ENCODE results near the gene GRAMD4. TPM values are rescaled to one million over a fixed set of nuclear protein-coding genes. Genes with fewer than 3 reads are reported as not detected.

The GRAMD4 gene
- total RNA-seq, 2 experiments from 2014 or later, result 20.7 to 20.9 TPM

DNA sequence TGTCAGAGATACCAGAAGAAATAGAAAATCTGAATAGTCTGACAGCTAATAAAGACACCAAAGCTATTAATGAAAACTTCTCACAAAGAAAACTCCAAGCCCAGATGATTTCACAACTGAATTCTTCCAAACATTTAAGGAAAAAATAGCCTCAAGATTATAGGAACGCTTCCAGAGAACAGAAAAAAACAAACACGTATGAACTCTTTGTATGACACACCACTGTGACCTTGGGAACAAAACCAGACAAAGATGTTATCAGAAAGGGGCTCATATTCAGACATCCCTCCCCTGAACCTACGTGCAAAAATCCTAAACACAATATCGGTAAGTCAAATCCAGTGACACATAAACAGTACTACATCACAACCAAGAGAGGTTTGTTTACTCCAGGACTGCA is 94.4 kb downstream of the GRAMD4 start:
- Mint-ChIP-seq H3K4me1 (peaks cover 10% of the 10 kb centered on the region), H3K36me3 (peaks cover 23% of the 10 kb centered on the region), H3K27me3 (no peaks in the 10 kb centered on the region), H3K27ac (no peak overlapping the region), H3K9me3 (no peaks in the 10 kb centered on the region), H3K4me3 (no peak overlapping the region)
- DNase-seq, result no peak

DNA sequence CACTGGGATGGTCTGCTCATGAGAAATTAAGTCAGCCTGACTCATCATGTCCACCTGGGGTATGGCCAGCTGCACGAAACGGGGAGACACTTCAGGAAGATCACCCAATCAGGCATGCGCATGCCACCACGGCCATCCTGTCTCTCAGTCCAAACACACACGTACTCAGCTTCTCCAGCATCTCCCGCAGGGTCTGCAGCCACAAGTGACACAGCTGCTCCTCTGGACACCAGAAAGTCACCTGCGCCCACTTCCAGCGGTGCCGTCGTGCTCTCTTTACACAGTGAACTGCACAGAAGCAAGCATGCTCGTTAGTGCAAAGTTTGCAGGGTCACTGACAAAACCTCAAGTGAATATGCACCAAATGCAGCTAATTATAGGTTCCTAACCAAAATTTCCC is 99.7 kb downstream of the GRAMD4 start:
- Mint-ChIP-seq H3K4me1 (peaks cover 10% of the 10 kb centered on the region), H3K4me3 (no peak overlapping the region), H3K27me3 (no peaks in the 10 kb centered on the region), H3K36me3 (peaks cover 23% of the 10 kb centered on the region), H3K27ac (no peak overlapping the region), H3K9me3 (no peaks in the 10 kb centered on the region)
- no peak for DNase-seq

DNA sequence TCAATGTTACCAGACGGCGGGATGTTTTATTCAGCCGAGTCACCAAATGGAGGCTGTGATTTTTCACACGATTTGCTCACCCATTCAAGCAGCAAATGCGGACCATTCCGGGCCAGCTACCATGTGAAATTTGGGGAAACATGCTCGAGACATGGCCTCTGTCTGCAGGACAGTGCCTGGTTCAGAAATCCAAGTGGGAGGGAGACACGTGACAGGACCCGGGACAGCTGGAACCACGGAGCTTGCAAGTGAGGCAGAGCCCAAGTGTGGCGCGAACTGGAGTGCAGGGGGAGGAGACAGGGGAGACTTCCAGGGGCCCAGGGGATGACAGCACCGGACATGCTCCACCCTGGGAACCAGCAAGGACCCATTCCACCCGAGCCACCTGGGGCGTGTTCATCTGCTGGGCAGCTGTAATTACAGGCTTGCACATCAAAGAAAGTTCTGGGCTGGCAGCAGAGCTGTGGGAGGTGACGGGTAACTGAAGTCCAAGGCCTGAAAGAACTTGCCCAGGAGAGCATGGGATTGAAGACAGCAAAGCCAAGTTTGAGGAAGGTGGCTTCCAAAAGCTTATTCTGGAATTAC is 101.4 kb downstream of the GRAMD4 start:
- peak overlapping the region; percentile 38 for H3K27ac Mint-ChIP-seq
- H3K9me3 Mint-ChIP-seq, result no peaks in the 10 kb centered on the region
- no peak for DNase-seq
- no peaks in the 10 kb centered on the region for H3K27me3 Mint-ChIP-seq
- peaks cover 20% of the 10 kb centered on the region for H3K36me3 Mint-ChIP-seq
- peaks cover 7% of the 10 kb centered on the region for H3K4me1 Mint-ChIP-seq
- H3K4me3 Mint-ChIP-seq, result no peak overlapping the region

DNA sequence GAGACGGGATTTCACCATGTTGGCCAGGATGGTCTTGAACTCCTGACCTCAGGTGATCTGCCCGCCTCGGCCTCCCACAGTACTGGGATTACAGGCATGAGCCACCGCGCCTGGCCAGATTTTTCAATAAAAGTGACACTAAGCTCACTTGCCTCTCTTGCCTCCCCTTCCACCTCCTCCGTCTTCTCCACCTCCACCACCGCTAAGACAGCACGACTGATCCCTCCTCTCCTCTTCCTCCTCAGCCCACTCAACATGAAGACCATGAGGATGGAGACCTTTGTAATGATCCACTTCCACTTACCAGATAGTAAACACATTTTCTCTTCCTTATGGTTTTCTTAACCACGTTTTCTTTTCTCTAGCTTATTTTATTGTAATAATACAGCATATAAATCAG is 103.7 kb downstream of the GRAMD4 start:
- H3K9me3 Mint-ChIP-seq, result no peaks in the 10 kb centered on the region
- H3K36me3 Mint-ChIP-seq, result peaks cover 13% of the 10 kb centered on the region
- DNase-seq, result no peak
- no peak overlapping the region for H3K27ac Mint-ChIP-seq
- H3K4me1 Mint-ChIP-seq, result peaks cover 17% of the 10 kb centered on the region
- H3K27me3 Mint-ChIP-seq, result no peaks in the 10 kb centered on the region
- H3K4me3 Mint-ChIP-seq, result no peak overlapping the region

DNA sequence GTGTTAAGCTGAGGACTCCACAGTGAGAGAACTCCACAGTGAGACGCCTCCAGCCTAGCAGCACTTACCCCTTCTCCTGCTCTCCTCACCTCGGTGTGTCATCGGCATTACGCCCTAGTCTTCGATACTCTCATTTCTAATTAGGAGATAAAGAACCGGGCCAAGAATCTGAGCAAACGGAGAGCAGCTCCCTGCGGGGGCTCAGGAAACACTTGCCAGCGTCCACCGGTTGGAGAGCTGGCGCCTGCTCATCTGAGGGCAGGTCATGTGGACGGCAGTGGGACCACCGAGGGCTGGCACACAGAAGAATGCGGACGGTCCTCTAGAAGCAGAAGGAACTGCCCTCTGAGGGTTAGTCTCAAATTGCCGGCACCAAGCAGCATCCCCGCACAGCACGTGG is 104.9 kb downstream of the GRAMD4 start:
- no peak for DNase-seq
- Mint-ChIP-seq H3K4me1 (peaks cover 21% of the 10 kb centered on the region), H3K27me3 (no peaks in the 10 kb centered on the region), H3K36me3 (peaks cover 11% of the 10 kb centered on the region), H3K27ac (no peak overlapping the region), H3K9me3 (no peaks in the 10 kb centered on the region), H3K4me3 (no peak overlapping the region)

DNA sequence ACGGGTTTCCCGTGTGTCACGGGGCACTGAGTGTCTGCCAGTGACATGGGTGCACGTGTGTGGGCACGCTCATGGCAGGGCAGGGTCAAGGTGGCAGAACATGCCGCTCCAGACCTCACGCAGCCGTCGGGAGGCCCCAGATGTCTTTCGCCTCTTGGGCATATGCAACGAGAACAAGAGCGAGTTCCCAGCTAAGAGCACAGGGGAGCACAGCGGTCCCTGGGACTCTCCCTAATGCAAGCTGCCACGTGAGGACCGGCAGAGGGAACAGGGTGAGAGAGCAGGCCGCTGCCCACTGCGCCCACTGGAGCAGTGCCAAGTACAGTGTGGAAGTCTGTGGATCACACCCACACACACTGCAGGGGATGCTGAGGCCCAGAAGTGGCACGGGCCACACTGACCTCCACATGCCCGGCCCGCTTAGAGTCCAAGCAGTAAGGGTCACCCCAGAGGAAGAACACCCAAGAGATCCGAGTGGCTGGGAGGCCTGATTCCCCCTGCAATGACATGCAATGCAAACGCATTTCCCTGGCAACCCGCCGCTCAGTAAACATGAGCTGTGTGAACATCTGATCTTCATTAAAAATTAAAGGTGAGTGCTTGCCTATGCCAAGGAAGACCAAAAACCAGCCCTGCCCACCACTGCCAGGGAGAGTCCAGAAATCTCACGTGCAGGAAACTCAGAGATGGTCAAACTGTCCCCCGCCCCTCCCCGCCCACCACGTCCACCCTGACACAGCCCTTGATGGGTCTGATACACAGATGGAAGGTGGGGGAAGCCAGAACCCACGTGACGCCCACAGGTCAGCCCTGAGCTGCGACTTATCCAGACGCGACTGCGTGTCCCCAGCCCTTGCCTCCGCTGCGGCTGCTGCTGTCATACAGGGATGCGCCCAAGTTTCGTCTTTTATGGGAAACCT is 106.1 kb downstream of the GRAMD4 start:
- no peak for DNase-seq
- no peaks in the 10 kb centered on the region for H3K9me3 Mint-ChIP-seq
- no peak overlapping the region for H3K4me3 Mint-ChIP-seq
- H3K4me1 Mint-ChIP-seq, result peaks cover 34% of the 10 kb centered on the region
- H3K36me3 Mint-ChIP-seq, result peaks cover 9% of the 10 kb centered on the region
- H3K27ac Mint-ChIP-seq, result no peak overlapping the region
- no peaks in the 10 kb centered on the region for H3K27me3 Mint-ChIP-seq

DNA sequence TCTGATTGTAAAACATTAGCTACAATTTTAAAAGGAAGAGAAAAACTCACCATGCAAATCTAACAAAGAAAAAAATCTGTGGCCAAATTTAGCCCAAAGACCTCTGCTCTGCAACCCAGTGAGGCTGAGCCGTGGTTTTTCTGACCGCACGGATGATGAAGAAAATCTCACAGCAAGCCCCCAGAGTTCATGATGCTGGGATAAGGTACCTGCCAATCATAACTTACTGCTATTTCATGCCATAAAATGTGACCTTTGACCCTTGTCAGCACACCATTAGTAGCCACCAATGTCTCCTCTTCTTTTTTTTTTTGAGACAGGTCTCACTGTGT is 106.8 kb downstream of the GRAMD4 start:
- Mint-ChIP-seq H3K9me3 (no peaks in the 10 kb centered on the region), H3K27ac (no peak overlapping the region), H3K4me1 (peaks cover 37% of the 10 kb centered on the region), H3K4me3 (no peak overlapping the region), H3K36me3 (peaks cover 15% of the 10 kb centered on the region), H3K27me3 (no peaks in the 10 kb centered on the region)
- DNase-seq, result no peak

DNA sequence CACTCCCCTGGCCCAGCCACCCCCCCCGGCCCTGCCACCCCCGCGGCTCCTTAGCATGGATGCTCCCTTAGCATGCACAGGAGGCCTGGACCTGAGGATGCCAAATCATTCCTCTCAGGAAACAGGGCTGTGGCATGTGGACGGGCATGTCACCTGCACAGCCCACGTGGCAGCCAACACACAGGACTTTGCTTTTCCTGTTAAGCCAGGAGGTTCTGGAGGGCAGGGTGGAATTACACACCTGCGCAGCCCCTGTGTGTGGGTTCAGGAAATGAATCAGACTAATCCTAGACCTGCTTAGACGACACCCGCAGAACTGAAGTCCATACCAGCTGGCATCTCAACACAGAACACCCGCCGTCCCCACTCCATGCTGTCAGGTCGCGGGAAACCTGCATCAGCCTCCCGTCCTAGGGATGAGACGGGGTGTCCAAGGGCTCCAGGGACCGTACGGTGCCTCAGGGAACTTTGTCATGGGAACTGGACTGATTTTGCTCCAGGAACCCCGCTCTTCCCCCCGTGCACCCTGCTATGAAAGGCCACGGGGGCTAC is 107.7 kb downstream of the GRAMD4 start:
- H3K9me3 Mint-ChIP-seq, result no peaks in the 10 kb centered on the region
- DNase-seq, result no peak
- H3K27ac Mint-ChIP-seq, result no peak overlapping the region
- H3K4me3 Mint-ChIP-seq, result no peak overlapping the region
- no peaks in the 10 kb centered on the region for H3K27me3 Mint-ChIP-seq
- H3K4me1 Mint-ChIP-seq, result peaks cover 42% of the 10 kb centered on the region
- peaks cover 15% of the 10 kb centered on the region for H3K36me3 Mint-ChIP-seq

DNA sequence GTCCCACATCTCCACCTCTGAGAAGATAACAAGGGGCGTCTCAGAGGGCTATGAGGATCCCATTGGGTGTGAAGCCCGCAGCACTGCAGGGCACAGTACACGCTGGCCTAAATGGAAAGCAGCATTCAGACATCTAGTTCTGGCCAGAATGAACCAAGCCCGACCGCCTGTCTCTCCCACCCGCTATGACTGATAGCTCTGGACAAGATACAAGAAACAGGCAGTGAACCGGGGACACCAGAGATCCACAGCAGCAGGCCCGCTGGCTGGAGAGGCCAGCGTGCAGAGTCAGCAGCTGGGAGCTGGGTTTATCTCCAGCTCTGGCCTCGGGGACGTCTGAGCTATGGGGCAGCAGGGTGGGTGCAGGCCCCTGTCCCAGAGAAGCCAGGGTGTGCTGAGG is 108.3 kb downstream of the GRAMD4 start:
- H3K36me3 Mint-ChIP-seq, result peaks cover 15% of the 10 kb centered on the region
- H3K4me1 Mint-ChIP-seq, result peaks cover 42% of the 10 kb centered on the region

More for the DNA sequence above, 108.3 kb downstream of the GRAMD4 start:
- DNase-seq, result no peak
- Mint-ChIP-seq H3K9me3 (no peaks in the 10 kb centered on the region), H3K27ac (peak overlapping the region; percentile 27), H3K27me3 (no peaks in the 10 kb centered on the region), H3K4me3 (no peak overlapping the region)

Other genes with a start within 250 kb of the GRAMD4 start
- gene CELSR1, start 82.8 kb upstream of the GRAMD4 start, total RNA-seq, result under 1 TPM; 0.04 to 0.14 TPM
- gene CERK, start 117.9 kb downstream of the GRAMD4 start, total RNA-seq, result 10 to 100 TPM; 38.1 to 41.3 TPM
- gene TBC1D22A, start 142.3 kb downstream of the GRAMD4 start, total RNA-seq, result 10 to 100 TPM; 42.1 to 42.4 TPM